ENCODE measurements around the gene TMEM109.
A peak's percentile ranks its signal among the peaks of the same experiment; 100 is the strongest.

The TMEM109 gene

DNA sequence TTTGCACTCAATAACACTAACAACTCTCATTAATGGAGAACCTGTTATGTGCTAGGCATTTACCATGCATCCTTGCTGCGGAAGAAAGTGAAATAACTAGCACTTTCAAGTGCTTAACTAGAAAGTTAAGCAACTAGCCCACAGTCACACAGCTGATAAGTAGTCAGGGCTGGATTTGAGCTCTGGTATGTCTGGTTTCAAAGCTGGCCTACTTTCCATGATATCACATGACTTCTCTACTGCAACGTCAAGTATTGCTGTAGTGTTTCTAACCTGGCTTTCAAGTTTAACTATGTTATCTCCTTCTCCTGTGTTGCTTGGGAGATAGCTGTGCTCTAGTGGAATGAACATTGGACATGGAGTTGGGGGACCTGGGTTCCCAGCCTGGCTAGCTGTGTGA lies 25.9 kb downstream of the TMEM109 start:
- H3K4me3 ChIP-seq (ENCODE audit: low read depth, low read length): no peak overlapping the region
- in situ Hi-C loops (cut with HindIII; ENCODE audit: low sequenced_read_pairs): no loop called here
- DNase-seq (ENCODE audit: low read depth, low spot score): no peak
- TF ChIP-seq, protein P1, sequence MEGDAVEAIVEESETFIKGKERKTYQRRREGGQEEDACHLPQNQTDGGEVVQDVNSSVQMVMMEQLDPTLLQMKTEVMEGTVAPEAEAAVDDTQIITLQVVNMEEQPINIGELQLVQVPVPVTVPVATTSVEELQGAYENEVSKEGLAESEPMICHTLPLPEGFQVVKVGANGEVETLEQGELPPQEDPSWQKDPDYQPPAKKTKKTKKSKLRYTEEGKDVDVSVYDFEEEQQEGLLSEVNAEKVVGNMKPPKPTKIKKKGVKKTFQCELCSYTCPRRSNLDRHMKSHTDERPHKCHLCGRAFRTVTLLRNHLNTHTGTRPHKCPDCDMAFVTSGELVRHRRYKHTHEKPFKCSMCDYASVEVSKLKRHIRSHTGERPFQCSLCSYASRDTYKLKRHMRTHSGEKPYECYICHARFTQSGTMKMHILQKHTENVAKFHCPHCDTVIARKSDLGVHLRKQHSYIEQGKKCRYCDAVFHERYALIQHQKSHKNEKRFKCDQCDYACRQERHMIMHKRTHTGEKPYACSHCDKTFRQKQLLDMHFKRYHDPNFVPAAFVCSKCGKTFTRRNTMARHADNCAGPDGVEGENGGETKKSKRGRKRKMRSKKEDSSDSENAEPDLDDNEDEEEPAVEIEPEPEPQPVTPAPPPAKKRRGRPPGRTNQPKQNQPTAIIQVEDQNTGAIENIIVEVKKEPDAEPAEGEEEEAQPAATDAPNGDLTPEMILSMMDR (IDR thresholded peaks at IDR 0.05; ENCODE audit: low read depth, low read length): no peak

DNA sequence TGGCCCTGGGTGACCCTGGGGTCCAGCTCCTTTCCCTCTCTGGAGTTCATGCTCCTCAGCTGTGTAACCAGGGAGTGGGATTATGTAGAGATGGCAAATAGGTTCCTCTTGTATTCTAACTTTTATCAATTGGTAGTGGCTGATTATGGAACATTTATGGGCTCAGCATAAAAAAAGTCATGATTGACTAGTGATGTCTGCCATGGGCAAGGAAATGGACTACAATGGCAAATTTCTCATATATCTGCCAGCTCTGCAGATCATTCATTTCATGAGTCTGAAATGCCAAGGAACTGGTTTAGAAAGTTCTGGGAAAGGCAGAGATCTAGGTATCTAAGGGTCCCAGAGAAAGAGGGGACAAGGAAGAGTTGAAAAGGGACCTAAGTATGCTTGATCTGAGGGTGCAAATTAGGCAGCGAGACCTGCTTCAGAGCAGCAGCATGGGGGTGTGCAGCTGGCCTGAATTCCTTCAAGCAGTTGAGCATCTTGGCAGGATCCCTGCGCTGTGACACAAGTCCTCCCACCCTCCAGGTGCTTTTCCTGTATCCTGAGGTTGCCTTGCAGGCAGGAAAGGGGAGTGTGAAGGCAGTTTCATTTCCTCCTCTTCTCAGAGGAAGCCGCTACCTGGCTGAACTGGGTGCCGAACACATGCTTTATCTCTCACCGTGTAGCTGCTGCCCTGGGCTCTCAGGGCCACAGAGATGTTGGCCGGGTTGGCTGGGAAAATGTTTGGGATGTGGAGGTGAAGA lies 27.6 kb downstream of the TMEM109 start:
- no peak for DNase-seq (ENCODE audit: low read depth, low spot score)
- TF ChIP-seq, protein P1 (IDR thresholded peaks at IDR 0.05; ENCODE audit: low read depth, low read length): no peak
- no peak overlapping the region for H3K4me3 ChIP-seq (ENCODE audit: low read depth, low read length)
- in situ Hi-C loops (cut with HindIII; ENCODE audit: low sequenced_read_pairs): no loop called here

DNA sequence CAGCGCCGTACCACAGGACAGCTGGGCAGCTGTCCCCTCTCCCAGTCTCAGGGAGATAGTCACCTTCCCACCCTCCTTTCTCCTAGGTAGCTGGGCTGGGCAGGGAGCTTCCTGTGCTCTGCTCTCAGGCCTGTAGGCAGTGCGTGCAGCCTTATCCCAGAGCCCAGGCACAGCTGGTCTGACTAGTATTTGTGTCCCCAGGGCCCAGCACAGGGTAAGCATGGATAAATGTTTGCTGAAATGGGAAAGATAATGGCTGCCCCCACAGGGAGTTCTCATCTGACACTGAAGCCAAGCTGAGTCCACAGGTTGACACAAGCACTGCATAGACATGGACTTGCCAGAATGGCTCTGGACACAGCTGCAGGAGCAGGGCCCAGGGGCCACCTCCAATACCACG lies 28.3 kb downstream of the TMEM109 start:
- TF ChIP-seq, protein P1 (IDR thresholded peaks at IDR 0.05; ENCODE audit: low read depth, low read length): no peak
- in situ Hi-C loops (cut with HindIII; ENCODE audit: low sequenced_read_pairs): no loop called here
- no peak overlapping the region for H3K4me3 ChIP-seq (ENCODE audit: low read depth, low read length)
- no peak for DNase-seq (ENCODE audit: low read depth, low spot score)

DNA sequence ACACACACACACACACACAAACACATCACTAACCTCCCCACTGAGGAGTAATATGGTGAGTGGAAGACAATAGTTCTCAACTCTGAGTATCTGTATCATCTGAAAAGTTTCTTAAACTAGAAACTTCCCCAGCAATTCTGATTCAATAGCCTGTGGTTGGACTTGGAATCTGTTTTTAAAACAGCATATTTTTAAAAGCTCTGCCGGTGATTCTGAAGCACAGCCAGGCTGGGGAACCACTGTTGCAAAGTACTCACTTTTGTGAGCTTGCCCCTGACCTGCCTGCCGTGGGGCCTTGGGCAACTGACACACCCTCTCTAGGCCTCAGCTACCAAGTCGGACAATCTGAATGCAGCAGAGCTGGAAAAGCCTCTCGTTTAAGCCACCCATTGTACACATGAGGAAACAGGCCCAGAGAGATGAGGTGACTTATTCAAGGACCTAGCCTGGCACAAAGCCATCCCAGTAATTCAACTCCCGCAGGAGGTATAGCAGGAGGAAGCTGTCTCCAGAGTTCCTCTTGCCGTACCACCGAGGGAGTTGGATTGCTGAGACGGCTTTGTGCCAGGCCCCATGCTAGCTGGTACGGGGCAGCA lies 29.1 kb downstream of the TMEM109 start:
- in situ Hi-C loops (cut with HindIII; ENCODE audit: low sequenced_read_pairs): no loop called here
- TF ChIP-seq, protein P1 (IDR thresholded peaks at IDR 0.05; ENCODE audit: low read depth, low read length): no peak
- no peak for DNase-seq (ENCODE audit: low read depth, low spot score)
- no peak overlapping the region for H3K4me3 ChIP-seq (ENCODE audit: low read depth, low read length)

DNA sequence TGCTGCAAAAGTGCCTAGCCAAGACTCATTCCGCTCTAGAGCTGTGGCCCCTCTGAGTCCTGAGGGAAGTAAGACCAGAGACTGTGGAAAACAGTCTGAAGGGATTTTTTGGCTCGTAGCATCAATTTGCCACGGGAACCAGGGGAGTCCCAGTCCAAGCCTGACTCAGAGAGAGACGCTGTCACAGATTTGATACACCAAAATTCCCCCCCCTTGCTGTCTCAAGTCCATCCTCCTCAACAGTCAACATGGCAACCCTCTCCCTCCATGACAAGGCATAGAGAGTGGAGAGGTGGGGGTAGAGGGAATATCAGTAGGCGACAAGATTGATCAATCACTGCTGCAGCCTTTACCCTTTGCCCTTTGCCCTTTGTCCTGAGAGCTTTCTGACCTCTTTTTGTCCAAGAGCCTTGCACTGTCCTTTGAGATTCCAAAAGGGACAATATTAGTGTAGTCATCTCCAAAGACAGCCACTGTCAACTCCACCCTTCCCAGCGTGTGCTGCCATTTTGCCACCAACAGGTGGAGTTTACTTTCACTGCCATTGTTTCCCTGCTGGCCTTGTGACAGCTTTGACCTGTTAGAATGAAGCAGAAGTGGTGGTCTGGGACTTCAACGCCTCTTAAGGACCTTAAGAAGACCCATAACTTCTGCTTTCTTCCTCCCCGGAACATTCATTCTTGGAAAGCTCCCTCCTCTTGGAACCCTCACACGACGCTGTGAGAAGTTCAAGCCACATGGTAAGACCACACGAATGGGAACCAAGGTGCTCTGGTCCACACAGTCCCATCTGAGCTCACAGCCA lies 30.7 kb downstream of the TMEM109 start:
- DNase-seq (ENCODE audit: low read depth, low spot score): no peak
- in situ Hi-C loops (cut with HindIII; ENCODE audit: low sequenced_read_pairs): no loop called here
- no peak overlapping the region for H3K4me3 ChIP-seq (ENCODE audit: low read depth, low read length)
- TF ChIP-seq, protein P1 (IDR thresholded peaks at IDR 0.05; ENCODE audit: low read depth, low read length): peak; percentile 31

DNA sequence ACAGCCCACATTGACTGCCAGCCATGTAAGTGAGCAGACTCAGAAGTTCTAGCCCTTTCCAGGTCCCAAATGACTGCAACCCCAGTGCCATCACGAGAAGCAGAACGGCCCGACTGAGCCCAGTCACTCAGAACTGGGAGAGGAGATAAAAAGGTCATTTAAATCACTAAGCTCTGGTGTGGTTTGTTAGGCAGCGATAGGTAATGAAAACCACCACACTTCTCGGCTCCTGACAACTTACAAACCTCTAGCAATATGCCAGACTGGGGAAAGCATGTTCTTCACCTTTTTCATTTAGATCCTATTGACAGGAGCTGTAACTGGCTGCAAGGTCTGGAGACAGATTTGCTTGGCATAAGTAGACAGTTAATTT lies 31.3 kb downstream of the TMEM109 start:
- in situ Hi-C loops (cut with HindIII; ENCODE audit: low sequenced_read_pairs): no loop called here
- DNase-seq (ENCODE audit: low read depth, low spot score): no peak
- TF ChIP-seq, protein P1 (IDR thresholded peaks at IDR 0.05; ENCODE audit: low read depth, low read length): no peak
- H3K4me3 ChIP-seq (ENCODE audit: low read depth, low read length): no peak overlapping the region

Measured in astrocyte of the spinal cord (primary cell).